GM18502 (cell line): ENCODE data around the gene RIMS4.

Experiments
- ATAC-seq: cut with Tn5 transposase; IDR thresholded peaks from one replicate; pipeline ENCODE4 v1.9.1; 2021; ENCODE audit warnings: mild to moderate bottlenecking; ENCODE audit not compliant: unreplicated experiment, poor library complexity

The RIMS4 gene

DNA sequence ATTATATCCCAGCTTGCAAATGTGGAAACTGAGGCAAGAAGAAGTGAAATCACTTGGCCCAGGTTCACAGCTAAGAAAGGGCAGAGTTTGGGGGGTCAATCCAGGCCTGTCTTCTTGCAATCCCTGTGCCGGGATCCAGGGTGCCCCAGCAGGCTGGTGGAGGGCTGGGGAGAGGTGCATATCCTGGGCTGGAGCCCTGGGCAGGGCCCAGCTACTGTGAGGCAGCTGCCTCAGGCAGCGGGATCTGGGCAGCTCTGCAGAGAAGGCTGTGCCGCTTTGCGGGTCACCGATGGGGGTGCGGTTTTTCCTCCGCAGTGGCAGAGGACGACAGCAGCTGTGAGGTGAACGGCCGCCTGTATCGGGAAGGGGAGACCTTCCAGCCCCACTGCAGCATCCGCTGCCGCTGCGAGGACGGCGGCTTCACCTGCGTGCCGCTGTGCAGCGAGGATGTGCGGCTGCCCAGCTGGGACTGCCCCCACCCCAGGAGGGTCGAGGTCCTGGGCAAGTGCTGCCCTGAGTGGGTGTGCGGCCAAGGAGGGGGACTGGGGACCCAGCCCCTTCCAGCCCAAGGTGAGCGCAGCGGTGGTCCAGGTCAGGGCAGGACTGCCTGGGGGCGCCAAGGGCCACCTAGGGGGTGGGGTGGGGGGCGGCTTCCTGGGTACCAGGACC, 85.8 kb downstream of the RIMS4 start:
- ATAC-seq: no peak

DNA sequence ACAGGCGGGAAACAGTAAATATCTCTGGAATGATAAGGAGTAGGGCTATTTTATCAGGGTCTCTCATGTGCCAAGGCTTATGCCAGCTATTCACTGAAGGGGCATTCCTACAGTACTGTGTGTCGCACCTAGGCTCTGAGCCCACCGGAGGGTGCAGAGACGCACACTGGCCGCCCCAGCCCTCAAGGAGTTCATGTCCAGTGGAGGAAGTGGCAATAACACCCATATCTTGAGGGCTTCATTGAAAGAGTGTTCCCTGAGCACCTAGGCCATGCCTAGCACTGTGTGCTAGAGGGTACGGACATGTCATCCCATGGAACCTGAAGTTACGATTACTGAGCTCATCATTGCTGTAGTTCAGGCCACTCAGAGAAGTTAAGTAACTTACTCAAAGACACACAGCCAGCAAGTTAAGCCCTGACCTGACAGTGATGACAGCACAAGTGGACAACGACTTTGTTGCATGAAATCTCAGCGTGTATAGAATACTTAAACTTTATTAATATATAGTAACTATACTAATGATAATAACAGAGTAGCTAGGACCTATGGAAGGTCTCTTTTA, 86.5 kb downstream of the RIMS4 start:
- no peak for ATAC-seq

DNA sequence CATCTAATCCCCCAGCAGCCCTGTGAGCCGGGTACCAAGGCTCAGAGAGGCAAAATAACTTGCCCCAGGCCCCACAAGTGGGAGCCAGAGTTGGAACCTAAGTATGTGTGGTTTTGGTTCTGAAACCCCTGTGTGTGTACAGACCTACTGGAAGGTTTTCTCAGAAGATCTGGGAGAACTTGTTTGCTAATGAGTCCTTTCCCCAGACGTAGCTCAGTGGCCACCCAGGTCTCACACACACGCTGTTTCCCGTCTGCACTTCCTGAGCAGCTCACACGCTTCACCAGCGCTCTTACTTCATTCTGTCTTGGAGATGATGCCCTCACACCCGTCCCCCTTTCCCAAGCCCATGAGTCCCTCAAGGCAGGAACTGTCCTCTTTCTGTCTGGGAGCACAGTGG, 87.0 kb downstream of the RIMS4 start:
- ATAC-seq: no peak

DNA sequence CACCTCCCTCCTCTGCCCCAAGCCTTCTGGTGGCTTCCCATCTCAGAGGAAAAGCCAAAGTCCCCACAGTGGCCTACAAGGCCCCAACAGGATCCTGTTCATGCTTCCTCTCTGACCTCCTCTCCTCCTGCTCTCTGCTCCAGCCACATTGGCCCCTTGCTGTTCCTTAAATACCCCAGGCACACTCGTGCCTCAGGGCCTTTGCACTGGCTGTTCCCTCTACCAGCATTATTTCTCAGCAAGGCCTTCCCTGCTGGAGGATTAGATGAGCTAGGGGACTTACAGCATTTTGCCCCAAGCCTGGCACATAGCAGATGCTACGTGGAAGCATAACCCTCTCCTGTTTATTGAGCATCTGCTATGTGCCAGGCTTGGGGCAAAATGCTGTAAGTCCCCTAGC, 87.4 kb downstream of the RIMS4 start:
- ATAC-seq: no peak

DNA sequence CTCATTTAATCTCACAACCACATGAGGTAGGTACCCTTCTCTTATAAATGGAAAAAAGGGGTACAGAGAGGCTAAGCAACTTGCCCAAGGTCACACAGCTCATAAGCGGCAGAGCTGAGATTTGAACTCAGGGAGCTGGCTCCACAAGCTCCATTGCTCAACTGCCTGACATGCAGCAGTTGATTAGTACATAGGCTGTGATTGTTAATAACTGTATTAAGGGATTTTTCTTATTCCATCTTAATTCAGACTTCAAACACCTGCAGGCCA, 88.6 kb downstream of the RIMS4 start:
- no peak for ATAC-seq

DNA sequence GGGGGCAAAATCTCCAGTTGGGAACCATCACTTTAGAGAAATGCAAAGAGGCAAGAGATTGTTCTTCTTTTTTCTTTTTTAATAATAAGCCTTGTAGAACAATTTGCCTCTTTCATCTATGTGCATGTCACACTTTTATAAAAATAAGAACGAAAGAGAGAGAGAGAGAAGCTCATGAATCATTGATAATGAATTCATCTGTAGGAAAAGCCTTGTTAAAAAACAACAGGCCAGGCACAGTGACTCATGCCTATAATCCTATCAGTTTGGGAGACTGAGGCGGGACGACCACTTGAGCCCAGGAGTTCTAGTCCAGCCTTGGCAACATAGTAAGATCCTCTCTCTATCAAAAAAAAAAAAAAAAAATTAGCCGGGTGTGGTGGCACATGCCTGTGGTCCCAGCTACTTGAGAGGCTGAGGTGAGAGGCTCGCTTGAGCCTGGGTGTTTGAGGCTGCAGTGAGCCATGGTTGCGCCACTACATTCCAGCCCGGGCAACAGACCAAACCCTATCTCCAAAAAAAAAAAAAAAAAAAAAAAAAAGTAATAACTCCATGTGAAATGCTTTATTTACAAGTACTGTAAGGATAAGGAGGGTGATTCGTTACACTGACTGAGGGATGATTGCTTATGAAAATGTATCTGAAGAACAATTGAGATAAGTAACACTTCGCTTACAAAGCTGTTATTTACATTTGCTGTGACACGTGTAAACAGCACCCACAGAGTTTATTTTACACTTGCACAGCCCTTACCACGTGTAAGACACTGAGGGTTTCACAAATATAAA, 89.2 kb downstream of the RIMS4 start:
- ATAC-seq: no peak

DNA sequence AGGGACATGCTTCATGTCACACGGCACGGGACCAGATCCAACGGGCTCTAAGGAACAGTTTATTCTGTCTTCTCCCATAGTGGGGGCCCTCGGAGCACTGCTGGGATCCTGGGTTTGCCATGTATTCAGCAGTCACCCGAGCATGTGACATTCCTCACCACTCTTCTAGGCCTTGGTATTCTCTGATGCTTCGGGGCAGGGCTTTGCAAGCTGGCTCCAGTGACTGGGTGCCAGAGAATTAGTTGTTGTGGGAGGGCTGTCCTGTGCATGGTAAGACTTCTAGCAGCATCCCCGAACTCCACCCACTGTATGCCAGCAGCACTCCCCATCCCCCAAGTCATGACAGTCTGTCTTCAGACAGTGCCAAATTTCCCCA, 89.7 kb downstream of the RIMS4 start:
- ATAC-seq: no peak

DNA sequence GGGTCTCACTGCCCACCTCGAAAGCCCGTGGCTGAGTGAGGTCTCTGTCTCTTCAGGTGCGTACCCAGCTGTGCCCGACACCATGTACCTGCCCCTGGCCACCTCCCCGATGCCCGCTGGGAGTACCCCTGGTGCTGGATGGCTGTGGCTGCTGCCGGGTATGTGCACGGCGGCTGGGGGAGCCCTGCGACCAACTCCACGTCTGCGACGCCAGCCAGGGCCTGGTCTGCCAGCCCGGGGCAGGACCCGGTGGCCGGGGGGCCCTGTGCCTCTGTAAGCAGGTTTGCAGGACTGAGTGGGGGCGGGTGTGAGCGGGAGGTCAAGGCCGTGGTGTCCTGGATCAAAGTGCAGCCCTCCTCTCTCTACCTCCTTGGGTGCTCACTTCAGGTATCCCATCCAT, 90.5 kb downstream of the RIMS4 start:
- no peak for ATAC-seq

DNA sequence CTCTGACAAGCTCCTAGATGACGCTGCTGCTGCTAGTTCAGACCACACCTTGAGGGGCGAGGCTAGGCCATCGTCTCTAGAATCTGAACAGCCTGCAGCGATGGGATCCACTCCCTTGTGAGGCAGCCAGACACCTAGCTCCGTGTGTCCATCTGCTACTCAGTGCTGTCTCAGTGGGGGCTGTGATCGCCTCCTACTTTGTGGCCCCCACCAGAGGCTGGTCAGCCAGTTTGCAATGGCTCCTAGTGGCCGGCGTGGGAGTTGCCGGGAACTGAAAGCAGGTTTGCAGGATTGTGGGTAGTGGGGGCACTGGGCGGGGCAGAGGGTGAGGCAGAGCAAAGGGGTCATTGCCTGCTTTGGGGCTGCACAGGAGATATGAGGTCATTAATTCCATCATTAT, 92.4 kb downstream of the RIMS4 start:
- ATAC-seq: no peak

DNA sequence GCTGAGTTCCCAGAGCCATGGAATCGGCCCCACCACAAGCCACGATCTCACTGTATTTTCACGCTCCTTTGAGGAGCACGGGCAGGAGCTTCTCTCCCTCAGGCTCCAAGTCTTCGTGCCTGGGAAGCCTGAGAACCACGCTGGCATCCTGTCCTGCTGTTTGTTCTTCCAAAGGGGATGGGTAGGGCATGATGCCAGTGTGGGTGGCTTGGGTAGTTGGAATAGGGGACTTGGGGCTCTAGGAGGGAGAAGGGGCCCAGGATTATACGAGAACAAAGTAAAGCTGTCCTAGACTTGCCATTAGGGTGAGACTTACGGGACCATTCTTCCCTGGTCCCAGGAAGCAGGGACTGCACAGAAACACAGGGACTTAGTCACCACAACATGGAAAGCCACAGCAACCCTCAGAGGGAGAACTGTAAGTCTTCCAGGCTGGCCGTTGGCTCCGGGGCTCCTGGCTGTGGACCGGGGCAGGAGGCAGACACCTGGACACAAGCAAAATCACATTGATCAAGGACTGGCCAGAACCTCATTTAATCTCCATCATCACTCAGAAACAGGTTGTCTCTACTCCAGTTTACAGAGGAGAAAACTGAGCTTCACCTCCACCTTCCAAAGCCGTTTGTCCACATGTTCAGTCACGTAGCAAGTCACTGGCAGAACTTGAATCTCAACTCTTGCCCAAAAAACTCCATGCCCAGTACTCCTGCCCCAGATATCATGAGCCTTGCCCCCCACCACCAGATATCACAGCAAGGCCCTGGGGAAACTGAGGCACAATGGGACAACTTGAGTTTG, 93.8 kb downstream of the RIMS4 start:
- no peak for ATAC-seq

DNA sequence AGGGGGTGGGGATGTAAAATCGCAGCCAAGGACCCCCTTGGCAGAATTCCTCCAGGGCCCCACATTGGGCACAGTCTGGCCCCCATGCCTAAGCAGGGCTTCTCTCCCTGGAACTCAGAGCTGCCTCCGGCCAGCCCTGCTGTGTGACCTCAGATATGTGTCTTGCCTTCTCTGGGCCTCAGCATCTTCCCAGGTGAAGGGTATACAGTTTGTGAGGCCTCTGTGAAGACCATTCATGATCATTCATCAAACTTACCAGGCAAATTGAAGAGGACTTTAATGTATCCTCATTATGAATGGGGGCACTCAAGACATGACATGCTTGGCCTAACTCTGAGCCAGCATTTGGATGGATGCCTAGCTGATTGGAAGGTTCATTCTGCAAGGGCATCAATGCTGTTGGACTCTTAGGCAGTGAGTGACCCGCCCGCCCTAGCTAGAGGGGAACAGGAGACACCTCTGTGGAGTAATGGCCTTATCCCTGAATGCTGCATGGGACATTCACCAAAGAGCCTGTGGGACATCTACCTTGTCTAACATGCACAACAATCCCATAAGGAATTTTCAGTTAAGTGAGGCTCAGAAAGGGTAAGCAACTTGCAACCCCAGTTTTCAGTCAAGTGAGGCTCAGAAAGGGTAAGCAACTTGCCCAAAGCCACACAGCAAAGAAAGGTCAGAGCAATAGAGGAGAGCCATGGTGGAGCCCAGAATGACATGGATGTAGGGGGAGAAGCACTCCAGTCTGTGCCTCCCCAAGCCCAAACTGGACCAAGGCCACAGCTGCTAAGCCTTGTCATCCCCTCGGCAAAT, 94.6 kb downstream of the RIMS4 start:
- no peak for ATAC-seq

DNA sequence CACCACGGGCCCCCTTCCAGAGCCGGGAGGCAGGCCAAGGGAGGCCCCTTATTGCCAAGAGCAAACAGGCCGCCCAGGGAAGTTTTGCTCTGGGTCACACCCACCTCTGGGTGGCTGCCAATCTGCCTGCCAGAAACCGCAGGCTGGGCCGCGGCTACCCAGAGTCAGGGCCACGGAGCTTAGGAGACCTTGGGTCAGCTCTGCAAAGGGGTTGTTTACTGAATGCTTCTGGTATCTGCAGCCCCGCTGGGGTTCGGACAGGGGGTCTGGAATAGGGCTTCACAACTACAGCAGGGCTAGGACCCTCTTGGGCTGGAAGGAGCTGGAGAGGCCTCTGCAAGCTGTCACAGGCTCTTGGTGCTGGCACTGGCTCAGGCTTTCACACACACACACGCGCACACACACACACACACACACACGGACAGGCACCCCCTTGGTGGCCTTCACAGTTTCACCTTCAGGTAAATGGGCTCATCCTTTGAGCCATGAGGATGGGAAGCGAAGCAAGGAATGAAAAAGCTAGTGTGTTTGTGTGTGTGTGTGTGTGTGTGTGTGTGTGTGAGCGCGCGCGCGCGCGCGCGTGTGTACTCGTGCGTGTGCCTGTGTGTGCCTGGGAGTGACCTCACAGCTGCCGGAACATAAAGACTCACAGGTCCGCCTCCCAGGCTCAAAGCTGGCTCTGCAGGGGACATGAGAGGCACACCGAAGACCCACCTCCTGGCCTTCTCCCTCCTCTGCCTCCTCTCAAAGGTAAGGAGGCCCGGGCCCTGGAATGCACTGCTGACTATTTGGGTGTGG, 95.4 kb downstream of the RIMS4 start, which contains the start of gene CCN5:
Gene CCN5 (plus strand): TSS at position 669 of the 798 bp plus-strand sequence. CDS start 22 bp downstream, at position 691.
- no peak for ATAC-seq

DNA sequence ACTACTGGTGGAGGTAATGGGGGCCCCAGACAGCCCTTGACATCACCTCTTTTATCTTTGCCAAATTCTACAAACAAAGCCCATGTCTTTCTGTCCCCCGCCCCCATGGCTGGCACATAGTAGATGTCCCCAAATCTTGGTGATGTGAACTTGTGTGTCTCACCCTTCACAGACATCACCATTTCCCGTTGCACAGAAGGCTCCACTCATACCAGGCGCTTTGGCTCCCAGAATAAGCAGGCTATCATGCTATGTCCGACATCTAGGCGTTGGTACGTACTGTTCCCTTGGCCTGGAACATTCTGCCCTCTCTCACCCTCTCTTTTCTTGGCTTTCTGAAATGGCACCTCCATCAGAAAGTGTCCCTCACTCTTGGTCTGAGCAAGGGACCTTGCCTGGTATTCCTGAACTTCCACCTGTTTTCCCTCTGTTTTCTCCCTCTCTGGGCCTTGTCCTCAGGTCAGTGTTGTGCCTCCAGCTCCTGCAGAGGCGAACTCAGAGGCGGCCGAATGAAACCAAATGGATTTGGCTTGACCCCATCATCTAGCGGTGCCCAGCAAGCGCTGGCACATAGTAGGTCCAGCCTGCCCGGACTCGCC, 96.1 kb downstream of the RIMS4 start:
- no peak for ATAC-seq

DNA sequence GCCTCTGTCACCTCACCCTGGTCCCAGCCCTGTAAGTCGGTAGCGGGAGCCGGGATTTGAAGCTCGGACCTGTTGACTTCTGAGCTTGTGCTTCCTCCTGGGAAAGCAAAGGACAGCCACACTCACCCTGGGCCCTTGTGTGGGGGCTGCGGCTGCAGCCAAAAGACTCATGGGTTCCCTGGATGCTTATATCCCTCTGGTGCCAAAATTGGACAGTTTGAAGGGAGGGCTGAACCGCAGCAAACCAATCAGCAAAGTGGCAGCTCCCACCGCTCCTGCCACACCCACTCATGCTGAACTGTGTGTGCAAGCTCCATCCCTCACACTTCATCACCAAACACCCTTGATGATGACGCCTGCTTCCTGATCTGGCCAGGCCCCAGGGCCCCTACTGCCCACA, 99.1 kb downstream of the RIMS4 start:
- no peak for ATAC-seq

DNA sequence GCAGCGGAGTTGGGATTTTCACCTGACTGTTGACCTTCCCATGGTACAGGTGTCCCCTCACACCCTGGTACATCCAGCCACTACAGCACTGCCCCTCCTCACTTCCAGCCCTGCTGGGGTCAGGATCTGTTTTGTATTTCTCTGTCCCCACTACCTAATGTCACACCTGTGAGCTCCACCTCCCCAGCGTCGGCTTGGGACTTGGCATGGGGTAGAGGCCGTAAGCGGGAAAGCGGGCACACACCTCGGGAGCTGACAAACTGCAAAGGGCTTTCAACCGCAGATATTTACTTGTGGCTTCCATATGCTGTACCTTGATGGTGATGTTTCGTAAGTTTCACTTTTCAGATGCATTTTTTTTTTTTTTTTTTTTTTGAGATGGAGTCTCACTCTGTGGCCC, 100.5 kb downstream of the RIMS4 start:
- ATAC-seq: no peak

DNA sequence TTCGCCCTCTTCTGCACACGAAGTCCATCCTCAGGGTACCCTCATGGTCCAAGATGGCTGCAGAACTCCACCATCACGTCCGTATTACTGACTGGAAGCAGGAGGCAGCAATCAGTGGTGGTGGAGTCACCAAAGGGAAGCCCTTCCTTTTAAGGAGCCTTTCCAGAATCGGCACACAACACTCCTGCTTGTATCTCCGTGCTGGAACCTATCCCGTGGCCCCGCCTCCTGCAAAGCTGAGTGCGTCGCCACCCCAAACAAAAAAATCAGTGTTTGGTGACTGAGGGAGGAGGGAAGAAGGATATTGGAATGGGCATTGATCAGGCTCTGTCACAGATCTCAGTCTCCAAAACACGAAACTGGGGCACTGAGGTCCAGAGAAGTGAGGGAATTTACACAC, 101.0 kb downstream of the RIMS4 start:
- ATAC-seq: no peak

DNA sequence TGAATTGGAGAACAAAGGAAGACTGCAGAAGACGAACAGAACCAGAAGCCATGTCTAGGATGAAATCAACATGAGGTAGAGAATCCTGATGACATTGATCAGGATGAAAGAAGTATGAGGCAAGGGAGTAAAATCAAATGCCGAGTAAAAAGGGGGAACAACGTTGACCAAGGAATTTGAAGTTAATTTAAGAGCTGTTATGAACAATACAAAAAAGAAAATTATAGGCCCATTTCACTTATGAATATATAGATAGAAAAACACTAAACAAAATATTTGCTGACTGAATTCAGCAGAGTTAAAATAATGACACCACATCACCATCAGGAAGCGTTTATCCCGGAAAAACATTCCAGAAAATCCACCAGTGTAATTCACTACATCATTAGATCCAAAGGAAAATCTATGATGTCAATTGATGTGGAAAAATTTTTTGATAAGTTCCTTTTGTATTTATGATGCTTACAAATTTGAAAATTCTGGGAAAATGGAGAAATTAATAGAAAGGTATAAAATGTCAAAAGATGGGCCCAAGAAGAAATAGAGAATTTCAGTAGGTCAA, 103.2 kb downstream of the RIMS4 start:
- no peak for ATAC-seq

DNA sequence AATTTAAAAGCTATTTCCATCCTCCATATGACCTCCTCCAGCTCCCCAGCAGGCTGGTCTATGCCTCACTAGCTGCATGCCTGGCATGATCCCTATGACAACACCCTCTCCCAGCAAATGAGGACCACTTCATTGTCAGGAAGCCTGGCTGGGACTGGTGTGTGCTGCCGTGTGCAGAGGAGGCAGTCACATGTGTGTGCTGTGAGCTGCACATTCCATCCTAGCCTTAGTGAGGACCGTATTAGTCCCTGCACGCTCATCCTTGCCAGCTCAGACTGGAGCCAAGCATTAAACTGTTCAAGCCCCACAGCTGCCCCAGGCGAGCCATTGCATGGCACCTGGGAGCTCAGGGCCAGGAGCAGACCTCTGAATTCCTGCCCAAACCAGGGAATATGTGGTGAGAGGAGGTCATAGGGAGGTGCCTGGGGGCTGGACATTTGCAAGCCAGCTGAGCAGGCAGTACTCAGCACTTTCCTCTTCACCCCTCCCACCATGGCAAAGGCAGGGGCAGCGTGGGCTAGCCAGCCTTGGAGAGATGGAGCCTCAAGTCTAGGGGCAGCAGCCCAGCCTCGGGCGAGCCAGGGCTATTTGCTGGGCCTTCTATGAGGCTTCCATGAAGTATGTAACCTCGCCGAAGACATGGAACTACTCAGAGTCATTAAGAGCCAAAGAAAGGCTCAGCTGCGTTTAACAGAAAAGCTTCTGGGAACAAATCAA, 103.9 kb downstream of the RIMS4 start:
- ATAC-seq: no peak
